H1 (cell line): Measurements from ENCODE around the gene CPEB1. TPM values are rescaled to one million over a fixed set of nuclear protein-coding genes. Genes with fewer than 3 reads are reported as not detected.

ENCODE experiments used
- polyA plus RNA-seq, 7 experiments: library from polyadenylated mRNA; depleted of rRNA in 3 of 7; stranded (reverse) in 5 of 7; unstranded in 2 of 7; fragments of >200 nt in 5 of 7; fragments of 200-250 nt in 2 of 7; gene quantifications; 1 replicate in 5 of 7; 2 replicates in 1 of 7; 4 replicates in 1 of 7; pipeline versions ENCODE4 v1.2.1 to v1.2.3, GENCODE V29; 2011 to 2013; ENCODE audit warnings: missing spikeins in 2 of 7, mixed read lengths in 2 of 7
- total RNA-seq: library from RNA; stranded (reverse); fragmentation: NEBNext Ultra II Directional; extraction: Animal tissue kit (Norgen Biotek cat#: 25700); gene quantifications from 2 replicates; pipeline ENCODE4 v1.2.1, GENCODE V29; 2021
- TF ChIP-seq, protein P1 (sequence below), 3 experiments: IDR thresholded peaks; 1 replicate in 2 of 3; 2 replicates in 1 of 3; pipeline versions ENCODE4 v1.5.1 to v1.6.1; 2011; ENCODE audit warnings: low read length in 3 of 3, mild to moderate bottlenecking in 3 of 3, inconsistent platforms in 2 of 3, low read depth in 1 of 3, moderate library complexity in 1 of 3; ENCODE audit not compliant: insufficient read depth in 1 of 3; ENCODE audit errors: control extremely low read depth in 1 of 3

Gene CPEB1
- total and polyA plus RNA-seq, 2 of the 8 experiments (the other 6 are each of a cell fraction or from before 2014, with no cell fraction given): 4.4 to 4.5 TPM

DNA sequence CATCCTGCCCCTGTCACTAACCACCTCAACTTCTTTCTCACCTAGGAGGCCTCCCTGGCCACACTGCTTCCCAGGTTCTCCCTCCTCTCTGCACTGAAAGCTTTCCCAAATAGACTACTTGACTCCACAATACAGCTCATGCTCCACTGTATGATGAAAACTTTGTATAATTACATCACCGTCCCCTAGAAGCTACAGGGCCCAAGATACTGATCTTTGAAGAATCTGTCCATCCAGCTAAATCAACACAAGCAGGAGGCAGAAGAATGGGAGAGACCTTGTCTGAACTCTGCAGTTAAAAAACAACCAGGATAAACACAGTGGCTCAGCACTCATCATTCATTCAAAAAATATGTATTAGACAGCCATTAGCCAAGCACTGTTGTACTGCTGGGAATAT, 80.5 kb downstream of the CPEB1 start (continued):
- TF ChIP-seq, protein P1, sequence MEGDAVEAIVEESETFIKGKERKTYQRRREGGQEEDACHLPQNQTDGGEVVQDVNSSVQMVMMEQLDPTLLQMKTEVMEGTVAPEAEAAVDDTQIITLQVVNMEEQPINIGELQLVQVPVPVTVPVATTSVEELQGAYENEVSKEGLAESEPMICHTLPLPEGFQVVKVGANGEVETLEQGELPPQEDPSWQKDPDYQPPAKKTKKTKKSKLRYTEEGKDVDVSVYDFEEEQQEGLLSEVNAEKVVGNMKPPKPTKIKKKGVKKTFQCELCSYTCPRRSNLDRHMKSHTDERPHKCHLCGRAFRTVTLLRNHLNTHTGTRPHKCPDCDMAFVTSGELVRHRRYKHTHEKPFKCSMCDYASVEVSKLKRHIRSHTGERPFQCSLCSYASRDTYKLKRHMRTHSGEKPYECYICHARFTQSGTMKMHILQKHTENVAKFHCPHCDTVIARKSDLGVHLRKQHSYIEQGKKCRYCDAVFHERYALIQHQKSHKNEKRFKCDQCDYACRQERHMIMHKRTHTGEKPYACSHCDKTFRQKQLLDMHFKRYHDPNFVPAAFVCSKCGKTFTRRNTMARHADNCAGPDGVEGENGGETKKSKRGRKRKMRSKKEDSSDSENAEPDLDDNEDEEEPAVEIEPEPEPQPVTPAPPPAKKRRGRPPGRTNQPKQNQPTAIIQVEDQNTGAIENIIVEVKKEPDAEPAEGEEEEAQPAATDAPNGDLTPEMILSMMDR (IDR thresholded peaks at IDR 0.05; ENCODE audit: control extremely low read depth in 1 of 3, insufficient read depth in 1 of 3, low read depth in 1 of 3, low read length in 3 of 3): no peak
